ENCODE results near the gene CTNNA1.
A peak's percentile ranks its signal among the peaks of the same experiment; 100 is the strongest.
"Not testable (repeated sequence)": the region's sequence is repeated elsewhere in the genome, so short reads cannot be mapped to it uniquely, and the experiment has no call there.

The CTNNA1 gene

DNA sequence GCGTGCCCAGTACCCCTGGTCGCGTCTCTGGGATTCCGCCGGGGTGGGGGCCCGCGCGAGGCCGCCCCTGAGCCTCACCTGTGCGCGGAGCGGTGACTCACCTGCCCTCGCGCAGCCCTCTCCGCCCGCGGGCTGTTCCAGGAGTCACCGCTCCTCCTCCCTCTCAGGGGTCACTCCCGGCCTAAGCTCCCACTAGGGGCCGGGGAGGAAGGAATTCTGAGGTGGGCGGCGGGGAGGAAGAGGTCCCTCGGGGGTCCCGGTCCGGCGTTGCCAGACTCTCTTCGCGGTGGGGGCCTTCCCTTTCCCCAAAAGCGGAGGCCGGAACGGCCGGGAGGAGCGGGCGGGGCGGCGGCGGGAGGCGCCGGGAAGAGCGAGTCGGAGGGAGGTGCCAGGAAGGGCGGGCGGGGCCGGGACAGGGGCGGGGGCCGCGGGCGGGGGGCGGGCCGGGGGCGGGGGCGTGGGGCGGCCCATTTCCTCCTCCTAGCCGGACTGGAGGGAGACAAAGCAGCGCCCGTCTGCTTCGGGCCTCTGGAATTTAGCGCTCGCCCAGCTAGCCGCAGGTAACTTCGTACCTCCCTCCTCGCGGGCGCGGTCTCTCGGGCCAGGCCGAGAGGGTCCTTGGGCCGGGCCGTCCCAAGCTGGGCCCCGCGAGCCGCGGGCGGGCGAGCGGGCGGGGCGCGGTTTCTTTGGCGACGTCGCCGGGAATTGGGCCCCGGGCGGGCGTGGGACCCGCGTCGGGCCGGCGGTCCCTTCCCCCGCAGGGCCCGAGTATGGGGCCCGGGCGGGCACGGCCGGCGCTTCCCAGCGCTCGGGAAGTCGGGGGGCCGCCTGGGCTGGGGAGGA lies at the start of gene CTNNA1:
Gene CTNNA1 (plus strand): TSS at position 475 of the 843 bp plus-strand sequence. CDS start 28,500 bp downstream, outside the sequence.
- peak; percentile 78 for DNase-seq

DNA sequence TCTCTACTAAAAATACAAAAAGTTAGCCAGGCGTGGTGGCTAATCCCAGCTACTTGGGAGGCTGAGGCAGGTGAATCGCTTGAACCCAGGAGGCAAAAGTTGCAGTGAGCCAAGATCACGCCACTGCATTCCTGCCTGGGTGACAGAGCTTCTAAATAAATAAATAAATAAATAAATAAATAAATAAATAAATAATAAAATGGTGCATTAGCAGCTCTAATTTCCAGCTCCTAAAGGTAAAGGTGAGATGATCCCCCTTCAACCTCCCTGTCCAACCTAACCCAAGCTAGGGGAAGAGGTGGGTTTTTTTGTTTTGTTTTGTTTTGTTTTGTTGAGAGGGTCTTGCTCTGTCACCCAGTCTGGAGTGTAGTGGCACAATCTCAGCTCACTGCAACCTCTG lies 49.4 kb upstream of the CTNNA1 start:
- not testable (repeated sequence) for DNase-seq

DNA sequence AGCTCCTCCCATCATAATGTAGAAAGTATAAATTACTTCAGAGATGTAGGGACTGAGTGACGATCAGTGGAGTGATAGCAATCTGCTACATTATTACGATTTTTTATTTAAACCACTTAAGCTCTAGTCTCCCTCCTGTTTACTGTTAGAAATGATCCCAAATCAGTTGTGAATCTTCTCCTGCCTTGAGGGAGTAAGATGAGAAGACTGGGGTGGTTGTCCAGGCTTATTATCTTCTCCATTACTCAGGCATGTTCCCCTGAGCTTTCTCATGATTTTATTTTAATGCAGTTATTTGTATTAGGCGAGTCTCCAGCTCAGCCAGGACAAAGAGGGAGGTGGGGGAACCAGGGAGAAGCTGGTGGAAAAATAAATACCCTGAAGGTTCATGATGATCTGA lies 48.2 kb upstream of the CTNNA1 start:
- DNase-seq, result no peak

- no peak for DNase-seq
Measured at GRCh38 chr5:138705567-138705966, 47.7 kb upstream of the CTNNA1 start.

GRCh38 chr5:138706655-138707480 lies 46.4 kb upstream of the CTNNA1 start:
- DNase-seq, result no peak

GRCh38 chr5:138708791-138709190 lies 44.4 kb upstream of the CTNNA1 start:
- no peak for DNase-seq

DNA sequence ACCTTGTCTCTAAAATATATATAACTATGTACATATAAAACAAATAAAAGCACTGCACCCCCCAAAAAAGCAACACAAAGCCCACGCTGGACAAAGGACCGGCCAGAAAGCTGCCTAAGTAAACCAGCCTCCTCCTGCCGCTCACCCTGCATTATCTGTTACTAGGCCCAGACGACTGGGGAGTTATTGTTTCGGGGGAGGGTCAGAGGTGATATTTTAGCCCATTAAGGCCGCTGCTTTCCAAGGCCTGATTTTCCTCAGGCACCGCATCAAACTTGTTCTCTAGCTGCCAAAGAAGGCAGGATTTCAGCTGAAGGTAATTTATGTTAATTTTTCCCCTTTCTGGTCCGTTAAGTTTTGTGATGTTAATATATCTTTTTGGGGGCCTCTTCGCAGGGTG lies 44.0 kb upstream of the CTNNA1 start:
- no peak for DNase-seq

GRCh38 chr5:138711087-138711486 lies 42.1 kb upstream of the CTNNA1 start:
- no peak for DNase-seq

GRCh38 chr5:138711811-138712210 lies 41.4 kb upstream of the CTNNA1 start:
- no peak for DNase-seq

GRCh38 chr5:138712324-138712723 lies 40.9 kb upstream of the CTNNA1 start:
- no peak for DNase-seq

DNA sequence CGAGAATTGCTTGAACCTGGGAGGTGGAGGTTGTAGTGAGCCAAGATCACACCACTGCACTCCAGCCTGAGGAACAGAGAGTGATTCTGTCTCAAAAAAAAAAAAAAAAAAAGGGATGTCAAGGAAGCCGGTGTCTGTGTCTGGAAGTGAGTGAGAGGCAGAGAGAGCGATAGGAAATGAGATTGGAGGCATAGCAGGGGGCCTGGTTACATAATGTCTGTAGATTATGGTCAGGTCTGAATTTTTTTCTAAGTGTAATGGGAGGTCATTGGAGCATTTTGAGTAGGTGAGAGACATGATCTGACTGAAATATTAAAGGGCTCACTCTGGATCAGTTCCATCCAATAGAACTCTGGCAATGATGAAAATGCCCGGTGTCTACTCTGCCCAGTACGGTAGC lies 40.4 kb upstream of the CTNNA1 start:
- DNase-seq, result no peak

DNA sequence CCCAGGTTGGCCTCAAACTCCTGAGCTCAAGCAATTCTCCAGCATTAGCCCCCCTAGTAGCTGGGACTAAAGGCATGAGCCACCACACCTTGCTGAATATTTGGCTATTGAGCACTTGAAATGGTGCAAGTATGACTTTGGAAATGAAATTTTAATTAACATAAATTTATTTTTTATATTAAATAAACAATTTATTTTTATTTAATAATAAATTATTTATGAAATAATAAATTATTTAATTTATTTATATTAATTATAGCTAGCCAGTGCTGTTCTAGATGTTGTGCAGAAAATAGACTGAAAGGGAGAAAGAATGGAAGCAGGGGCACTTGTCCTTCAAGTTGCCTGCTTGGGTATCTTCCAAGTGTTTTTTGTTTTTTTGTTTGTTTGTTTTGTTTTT lies 40.0 kb upstream of the CTNNA1 start:
- no peak for DNase-seq

DNA sequence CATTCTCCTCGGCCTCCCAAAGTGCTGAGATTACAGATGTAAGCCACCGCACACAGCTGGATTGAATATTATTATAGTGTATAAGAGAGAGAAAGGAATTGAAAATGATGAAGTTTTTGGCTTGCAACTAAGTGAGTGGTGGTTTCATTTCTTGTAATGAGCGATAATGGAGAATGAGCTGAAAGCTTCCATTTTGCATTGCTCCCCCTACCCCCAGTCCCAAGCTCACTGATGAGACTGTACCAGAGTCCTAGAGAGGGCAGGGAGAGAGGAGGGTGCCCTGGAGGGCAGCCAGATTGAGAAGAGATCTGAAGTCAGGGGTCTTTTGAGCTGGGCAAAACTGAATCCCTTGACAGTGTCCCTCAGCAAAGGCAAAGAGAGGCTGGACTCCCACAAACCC lies 38.5 kb upstream of the CTNNA1 start:
- DNase-seq, result no peak

DNA sequence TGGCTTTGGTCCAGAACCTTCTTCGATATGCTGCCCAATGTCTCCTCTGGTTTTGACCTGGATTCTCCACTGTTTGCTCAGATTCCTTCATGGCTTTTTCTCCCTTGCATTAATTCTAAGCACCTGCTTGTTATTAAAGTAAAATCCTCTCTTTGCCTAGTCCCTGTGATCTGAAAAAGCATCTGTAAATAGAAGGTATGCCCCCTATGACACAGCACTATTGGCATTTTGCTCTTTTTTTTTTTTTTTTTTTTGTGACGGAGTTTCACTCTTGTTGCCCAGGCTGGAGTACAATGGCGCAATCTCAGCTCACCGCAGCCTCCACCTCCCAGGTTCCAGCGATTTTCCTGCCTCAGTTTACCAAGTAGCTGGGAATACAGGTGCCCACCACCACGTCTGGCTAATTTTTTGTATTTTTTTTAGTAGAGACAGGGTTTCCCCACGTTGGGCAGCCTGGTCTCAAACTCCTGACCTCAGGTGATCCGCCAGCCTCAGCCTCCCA lies 37.2 kb upstream of the CTNNA1 start:
- not testable (repeated sequence) for DNase-seq

GRCh38 chr5:138716456-138716924 lies 36.7 kb upstream of the CTNNA1 start:
- no peak for DNase-seq

DNA sequence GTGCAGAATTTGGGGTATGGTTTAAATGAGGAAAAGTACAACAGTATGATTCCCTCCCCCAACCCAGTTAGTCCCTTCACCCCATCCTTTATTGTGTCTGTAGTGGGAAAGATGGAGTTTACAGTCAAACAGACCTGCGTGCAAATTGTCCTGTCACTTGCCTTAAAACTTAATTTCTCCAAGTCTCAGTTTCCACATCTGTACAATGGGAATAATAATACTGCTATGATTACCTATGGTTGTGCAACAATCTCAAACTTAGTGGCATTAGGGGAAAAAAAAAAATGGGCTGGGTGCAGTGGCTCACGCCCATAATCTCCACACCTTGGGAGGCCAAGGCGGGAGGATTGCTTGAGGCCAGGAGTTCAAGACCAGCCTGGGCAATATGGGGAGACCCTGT lies 35.8 kb upstream of the CTNNA1 start:
- DNase-seq, result no peak

DNA sequence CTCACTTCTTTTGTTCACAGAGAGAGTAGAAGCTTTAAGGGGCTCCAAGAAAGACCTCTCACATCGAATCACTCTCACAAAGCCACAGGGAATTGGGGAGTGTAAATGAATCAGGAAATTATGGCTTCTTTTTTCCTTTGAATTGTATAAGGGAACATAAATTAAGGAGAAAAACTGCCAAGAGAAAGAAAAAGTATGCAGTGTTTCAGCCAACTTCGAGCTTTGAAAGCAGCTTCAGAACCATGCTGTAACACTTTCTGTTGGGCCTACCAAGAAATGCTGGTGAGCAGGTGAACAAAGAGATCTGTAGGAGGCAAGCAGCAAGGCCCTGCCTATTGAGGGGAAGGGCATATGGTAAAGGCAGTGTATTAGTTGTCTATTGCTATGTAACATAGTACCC lies 33.4 kb upstream of the CTNNA1 start:
- no peak for DNase-seq

DNA sequence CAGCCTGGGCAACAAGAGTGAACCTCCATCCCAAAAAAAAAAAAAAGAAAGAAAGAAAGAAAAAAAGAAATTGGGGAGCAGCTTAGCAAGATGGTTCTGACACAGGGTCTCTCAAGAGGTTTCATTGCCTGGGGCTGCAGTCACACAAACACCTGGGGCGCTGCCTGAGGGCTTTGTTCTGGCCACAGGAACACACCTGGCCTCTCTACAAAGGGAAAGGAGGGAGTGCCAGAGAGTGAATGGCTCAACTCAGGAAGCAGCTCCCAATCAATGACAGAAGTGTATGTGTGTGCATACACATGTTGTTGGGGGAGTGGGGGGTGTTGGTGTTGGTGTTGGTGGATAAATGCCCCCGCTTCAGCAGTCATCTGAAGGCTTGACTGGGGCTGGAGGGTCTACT lies 32.4 kb upstream of the CTNNA1 start:
- DNase-seq, result no peak

DNA sequence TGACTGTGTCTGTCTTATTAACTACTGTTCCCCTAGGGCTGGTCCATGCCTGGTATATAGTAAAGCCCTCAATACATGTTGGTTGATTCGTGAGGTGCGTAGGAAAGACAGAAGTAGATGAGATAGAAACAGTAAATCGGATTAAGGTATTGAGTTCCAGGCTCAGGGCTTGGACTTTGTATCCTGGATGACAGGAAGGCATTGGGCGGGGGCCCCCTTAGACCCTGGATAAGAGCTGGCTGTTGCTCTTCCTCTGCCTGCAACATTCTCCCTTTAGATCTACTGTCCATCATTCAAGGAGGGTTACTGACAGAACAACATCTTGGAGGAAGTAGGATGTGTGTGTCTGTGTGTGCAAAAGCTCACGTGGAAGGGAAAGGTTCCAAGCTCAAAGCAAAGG lies 31.2 kb upstream of the CTNNA1 start:
- DNase-seq, result no peak

DNA sequence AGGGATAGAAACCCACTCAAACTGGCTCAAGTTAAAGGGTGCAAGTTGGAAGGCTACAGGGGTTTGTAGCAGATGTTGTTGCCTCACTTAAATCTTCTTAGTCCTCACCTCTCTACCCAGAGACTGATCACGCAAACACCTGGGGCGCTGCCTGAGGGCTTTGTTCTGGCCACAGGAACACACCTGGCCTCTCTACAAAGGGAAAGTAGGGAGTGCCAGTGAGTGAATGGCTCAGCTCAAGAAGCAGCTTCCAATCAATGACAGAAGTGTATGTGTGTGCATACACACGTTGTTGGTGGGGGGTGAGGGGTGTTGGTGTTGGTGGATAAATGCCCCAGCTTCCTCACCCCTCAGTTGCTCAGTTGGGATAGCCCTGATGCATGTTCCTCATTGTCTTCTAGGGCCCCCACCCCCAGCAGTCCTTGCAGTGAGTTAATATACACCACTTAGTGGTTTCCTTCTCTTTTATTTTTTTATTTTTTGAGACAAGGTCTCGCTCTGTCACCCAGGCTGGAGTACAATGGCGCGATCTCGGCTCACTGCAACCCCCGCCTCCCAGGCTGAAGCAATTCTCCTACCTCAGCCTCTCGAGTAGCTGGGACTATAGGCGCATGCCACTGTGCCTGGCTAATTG lies 30.6 kb upstream of the CTNNA1 start:
- no peak for DNase-seq

DNA sequence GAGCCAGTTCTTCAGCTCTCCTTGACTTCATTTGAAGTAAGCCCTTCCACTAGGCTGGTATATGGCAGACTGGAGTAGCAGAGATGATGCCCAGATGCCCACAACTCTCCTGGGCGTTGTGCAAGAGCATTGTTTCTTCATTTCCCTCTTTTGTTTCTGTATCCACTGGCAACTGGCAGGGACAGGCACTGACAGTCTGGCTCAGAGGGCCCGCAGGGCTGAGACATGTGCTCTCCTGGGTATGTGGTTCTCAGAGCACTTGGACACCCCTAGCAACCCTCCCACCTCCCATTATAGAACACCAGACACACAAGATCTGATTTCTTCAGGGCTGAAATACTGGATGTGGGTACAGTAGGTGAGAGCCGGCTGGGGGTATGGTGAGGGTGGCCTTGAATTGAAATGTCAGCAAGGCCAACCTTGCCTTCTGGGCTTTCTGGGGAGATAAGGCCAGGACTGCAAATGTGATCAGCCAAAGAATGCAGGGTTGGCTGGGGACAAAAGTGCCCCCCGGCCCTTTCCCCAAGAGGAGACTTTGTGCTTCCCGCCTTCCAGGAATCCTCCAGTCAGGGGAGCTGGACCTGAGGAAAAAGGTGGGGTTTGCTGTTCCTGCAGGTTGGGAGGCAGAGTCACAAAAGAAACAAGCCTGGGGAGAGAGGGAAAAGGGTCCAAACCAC lies 28.6 kb upstream of the CTNNA1 start:
- no peak for DNase-seq

DNA sequence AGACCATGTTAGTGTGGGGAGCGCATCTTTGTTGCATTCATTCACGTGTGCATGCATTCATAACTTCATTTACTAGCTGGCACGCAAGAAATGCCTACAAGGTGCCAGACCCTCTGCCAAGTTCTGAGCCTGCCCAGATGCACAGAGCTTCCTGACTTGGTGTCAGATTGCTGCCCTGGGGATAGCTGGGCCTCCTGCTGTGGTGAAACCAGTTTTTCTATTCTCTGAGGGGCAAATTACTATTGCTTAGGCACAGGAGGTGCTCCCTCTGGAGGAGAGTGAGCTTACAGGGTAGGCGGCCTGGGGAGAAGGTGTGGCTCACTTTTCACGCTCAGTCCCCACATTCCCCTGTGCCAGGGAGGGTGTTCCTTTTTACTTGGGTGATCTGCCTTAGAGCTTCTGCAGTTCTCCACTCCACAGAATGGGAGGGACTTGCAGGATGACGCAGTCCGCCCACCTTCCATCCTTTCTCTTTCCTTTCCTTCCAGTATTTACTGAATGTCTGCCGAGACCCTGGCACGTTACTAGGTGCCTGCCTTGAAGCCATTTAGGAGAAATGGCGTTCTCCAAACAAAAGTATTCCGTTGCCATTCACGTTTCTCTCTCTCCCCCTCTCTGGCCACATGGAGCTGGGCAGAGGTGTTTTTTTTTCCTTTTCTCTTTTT lies 27.9 kb upstream of the CTNNA1 start:
- no peak for DNase-seq
